Heart left ventricle (tissue), 13 donors: ENCODE results near the gene TMEM80.

Source experiments
- CTCF ChIP-seq, 12 donors: fragments of 200-600 bp; sonication (generic) in 4 of 12; IDR thresholded peaks; one replicate each; pipeline versions ENCODE4 v1.5.0 to v1.8.0; 2018 to 2022; ENCODE audit warnings: antibody characterized with exemption in 12 of 12, mild to moderate bottlenecking in 5 of 12
- POLR2A ChIP-seq, 2 donors: fragments of 450-650 bp; IDR thresholded peaks; one replicate each; pipeline ENCODE4 v1.6.1; 2017; ENCODE audit warnings: antibody characterized with exemption in 2 of 2, mild to moderate bottlenecking in 2 of 2, moderate library complexity in 2 of 2
- donor health status: ischemic (EF 13 %, LVEDD 7.1; RV severe dilation, severe dysfunction).
- donor health status: DM: no; HTN: yes; CAD: no.
- donor health status: DM: no; HTN: no; CAD: no.
- donor health status: ischemic (EF 25% LVEDD 6.9; RV normal size, moderate dysfunction).
- donor health status: ischemic (EF 25% LVEDD 5.7; RV mildly dilated, moderate dysfunction).
- donor health status: ischemic (EF 35%, LVEDD 5.7; RV mildly dilated, moderate dysfunction).
- donor health status: nonischemic (EF 11% LVEDD 7.7; RV severe dilation, severe dysfunction).
- donor health status: DM: yes; HTN: yes; CAD: no.
- donor health status: PGD.
- donor health status: ischemic (EF 29% LVEDD 5.4; RV normal size, mild dysfunction).
- donor health status: nonischemic (EF 23%, LVEDD 6.1; RV moderate dilation, normal function).

GRCh38 chr11:686451-687243, 9.0 kb upstream of the TMEM80 start:
- no peak for TF ChIP-seq POLR2A (IDR thresholded peaks at IDR 0.05)
- no peak for TF ChIP-seq CTCF (IDR thresholded peaks at IDR 0.05)
